Mucosa of descending colon (tissue), 3 donors: ENCODE data around the gene INAVA. TPM values are rescaled to one million over a fixed set of nuclear protein-coding genes. Genes with fewer than 3 reads are reported as not detected.
A peak's percentile ranks its signal among the peaks of the same experiment; 100 is the strongest.
"Not testable (repeated sequence)": the region's sequence is repeated elsewhere in the genome, so short reads cannot be mapped to it uniquely, and the experiment has no call there.

Source experiments
- ATAC-seq: fragments of 200-7000 bp; cut with Tn5 transposase; one replicate; pipeline ENCODE4 v1.9.1; 2020; ENCODE audit warnings: mild to moderate bottlenecking, moderate library complexity
- DNase-seq, 3 donors: peaks; one replicate each; pipeline ENCODE4 v3.0.0-alpha.2; 2020
- H3K36me3 ChIP-seq: fragments of 200-600 bp; one replicate; pipeline ENCODE4 v1.8.0; 2021; ENCODE audit warnings: low read depth, mild to moderate bottlenecking
- H3K4me1 ChIP-seq: fragments of 200-600 bp; one replicate; pipeline ENCODE4 v1.8.0; 2021; ENCODE audit warnings: low read depth, mild to moderate bottlenecking
- H3K4me3 ChIP-seq: fragments of 200-600 bp; one replicate; pipeline ENCODE4 v1.8.0; 2021; ENCODE audit warnings: mild to moderate bottlenecking
- H3K9me3 ChIP-seq: fragments of 200-600 bp; one replicate; pipeline ENCODE4 v1.8.0; 2021; ENCODE audit warnings: mild to moderate bottlenecking
- intact Hi-C, 2 donors: fragments of 100-400 bp; cut with DNase I in 1 of 2; cut with micrococcal nuclease in 1 of 2; formaldehyde crosslinking; loops; one replicate each; pipeline versions ENCODE4 v1.11.0 to v1.11.1; 2022; cut with DNase I, micrococcal nuclease
- total RNA-seq, 3 donors: library from RNA; stranded (reverse); fragmentation: NEBNext Ultra II Directional in 2 of 3; extraction: Animal tissue kit (Norgen Biotek cat#: 25700) in 2 of 3; gene quantifications; one replicate each; pipeline versions ENCODE4 v1.2.1 to v1.2.4, GENCODE V29; 2021 to 2023
- TF ChIP-seq, protein P1 (sequence below): fragments of 200-600 bp; IDR thresholded peaks from one replicate; pipeline ENCODE4 v1.8.0; 2022; ENCODE audit warnings: antibody characterized with exemption, mild to moderate bottlenecking
- donor health status: DM: no; HTN: no; CAD: no; lungs with moderate emphysema.
- donor health status: DM: no; HTN: no; CAD: no.
- donor health status: DM: no; HTN: yes; CAD: no.

The INAVA gene
- total RNA-seq, 3 donors from 2014 or later = 82.0 to 238 (median 171) TPM

DNA sequence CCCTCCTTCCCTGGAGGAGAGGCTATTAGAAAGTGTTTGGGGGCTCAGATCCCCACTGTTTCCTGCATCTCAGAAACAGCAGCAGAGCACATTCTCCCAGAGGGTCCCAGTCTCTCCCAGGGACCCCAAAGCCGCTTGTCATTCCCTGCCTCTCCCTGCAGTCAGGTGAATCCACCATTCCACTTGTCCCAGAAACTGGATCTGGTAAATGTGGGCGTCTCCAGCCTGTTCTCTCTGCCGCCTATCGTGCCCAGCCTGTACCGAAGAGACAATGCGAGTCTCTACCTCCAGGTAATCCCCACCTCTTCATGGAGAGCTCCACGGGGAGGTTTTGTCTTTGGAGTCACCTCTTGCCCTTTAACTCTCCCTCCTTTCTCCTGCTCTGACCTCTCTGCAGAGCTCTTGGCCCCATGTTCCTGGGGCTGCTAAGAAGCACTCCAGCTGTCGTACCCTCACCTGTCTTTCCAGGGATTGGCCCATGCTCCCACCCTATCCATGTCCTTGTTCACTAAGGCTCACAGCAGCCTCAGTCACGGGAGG lies 26.9 kb downstream of the INAVA start:
- DNase-seq = no peak
- intact Hi-C loops = no loop called here
- no peaks in the 10 kb centered on the region for H3K9me3 ChIP-seq
- H3K4me1 ChIP-seq = peaks cover 3% of the 10 kb centered on the region
- H3K4me3 ChIP-seq = no peak overlapping the region
- H3K36me3 ChIP-seq = no peaks in the 10 kb centered on the region
- TF ChIP-seq, protein P1, sequence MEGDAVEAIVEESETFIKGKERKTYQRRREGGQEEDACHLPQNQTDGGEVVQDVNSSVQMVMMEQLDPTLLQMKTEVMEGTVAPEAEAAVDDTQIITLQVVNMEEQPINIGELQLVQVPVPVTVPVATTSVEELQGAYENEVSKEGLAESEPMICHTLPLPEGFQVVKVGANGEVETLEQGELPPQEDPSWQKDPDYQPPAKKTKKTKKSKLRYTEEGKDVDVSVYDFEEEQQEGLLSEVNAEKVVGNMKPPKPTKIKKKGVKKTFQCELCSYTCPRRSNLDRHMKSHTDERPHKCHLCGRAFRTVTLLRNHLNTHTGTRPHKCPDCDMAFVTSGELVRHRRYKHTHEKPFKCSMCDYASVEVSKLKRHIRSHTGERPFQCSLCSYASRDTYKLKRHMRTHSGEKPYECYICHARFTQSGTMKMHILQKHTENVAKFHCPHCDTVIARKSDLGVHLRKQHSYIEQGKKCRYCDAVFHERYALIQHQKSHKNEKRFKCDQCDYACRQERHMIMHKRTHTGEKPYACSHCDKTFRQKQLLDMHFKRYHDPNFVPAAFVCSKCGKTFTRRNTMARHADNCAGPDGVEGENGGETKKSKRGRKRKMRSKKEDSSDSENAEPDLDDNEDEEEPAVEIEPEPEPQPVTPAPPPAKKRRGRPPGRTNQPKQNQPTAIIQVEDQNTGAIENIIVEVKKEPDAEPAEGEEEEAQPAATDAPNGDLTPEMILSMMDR = no peak
- no peak for ATAC-seq

DNA sequence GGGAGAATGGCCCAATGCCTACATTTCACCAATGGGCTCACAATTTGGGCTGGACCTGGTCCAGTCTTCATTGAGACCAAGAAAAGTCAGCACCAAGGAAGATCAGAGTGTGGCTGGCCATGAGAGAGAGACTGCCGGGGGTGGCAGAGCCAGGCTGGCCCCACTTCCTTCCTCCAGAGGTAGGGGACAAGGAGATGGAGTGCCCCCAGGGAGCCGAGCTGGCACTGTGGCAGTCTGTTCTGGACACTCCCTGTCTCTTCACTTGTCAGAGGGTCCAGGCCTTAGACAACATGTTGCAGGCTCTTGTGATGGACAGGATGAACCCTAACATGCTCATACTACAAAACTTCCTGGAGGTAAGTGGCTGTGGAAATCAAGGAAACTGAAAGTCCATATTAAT lies 27.7 kb downstream of the INAVA start:
- H3K4me3 ChIP-seq = no peak overlapping the region
- DNase-seq (no peak), ATAC-seq (no peak)
- intact Hi-C loops = no loop called here
- TF ChIP-seq, protein P1 = no peak
- H3K4me1 ChIP-seq = peaks cover under 1% of the 10 kb centered on the region
- no peaks in the 10 kb centered on the region for H3K9me3 ChIP-seq
- H3K36me3 ChIP-seq = no peaks in the 10 kb centered on the region

DNA sequence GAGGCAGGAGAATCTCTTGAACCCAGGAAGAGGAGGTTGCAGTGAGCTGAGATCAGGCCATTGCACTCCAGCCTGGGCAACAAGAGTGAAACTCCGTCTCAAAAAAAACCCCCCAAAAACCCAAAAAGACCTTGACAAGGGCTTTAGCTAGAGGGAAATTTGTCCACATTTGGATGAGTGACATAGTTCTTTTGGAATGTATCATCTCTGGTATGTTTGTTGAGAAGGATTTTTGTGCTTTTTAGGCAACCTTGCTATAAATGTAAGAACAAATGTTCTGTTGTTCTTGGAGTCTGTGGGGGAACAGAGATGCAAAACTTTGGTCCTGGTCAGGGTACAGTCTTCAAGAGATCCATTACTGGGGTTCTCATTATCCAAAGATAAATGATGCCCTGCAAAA lies 28.9 kb downstream of the INAVA start:
- H3K36me3 ChIP-seq = no peaks in the 10 kb centered on the region
- DNase-seq (no peak), ATAC-seq (no peak)
- no peak overlapping the region for H3K4me3 ChIP-seq
- no peaks in the 10 kb centered on the region for H3K9me3 ChIP-seq
- H3K4me1 ChIP-seq = no peaks in the 10 kb centered on the region
- intact Hi-C loops = no loop called here
- TF ChIP-seq, protein P1 = no peak

DNA sequence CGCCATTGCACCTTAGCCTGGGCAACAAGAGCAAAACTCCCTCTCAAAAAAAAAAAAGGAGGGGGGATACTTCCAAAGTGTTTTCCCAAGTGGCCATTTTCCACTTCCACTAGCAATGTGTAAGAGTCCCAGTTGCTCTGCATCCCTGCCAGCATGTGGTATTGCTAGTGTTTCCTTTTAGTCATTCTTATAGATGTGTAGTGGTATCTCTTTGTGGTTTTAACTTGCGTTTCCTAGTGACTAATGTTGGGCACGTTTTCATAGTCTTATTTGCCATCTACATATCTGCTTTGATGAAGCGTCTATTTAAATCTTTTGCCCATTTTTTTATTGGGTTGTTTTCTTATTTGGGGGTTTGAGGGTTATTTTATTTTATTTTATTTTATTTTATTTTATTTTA lies 31.1 kb downstream of the INAVA start:
- Histone ChIP-seq H3K36me3 (no peaks in the 10 kb centered on the region), H3K4me1 (peaks cover 3% of the 10 kb centered on the region), H3K9me3 (no peaks in the 10 kb centered on the region), H3K4me3 (no peak overlapping the region)
- TF ChIP-seq, protein P1 = no peak
- DNase-seq (no peak), ATAC-seq (no peak)
- intact Hi-C loops = no loop called here

DNA sequence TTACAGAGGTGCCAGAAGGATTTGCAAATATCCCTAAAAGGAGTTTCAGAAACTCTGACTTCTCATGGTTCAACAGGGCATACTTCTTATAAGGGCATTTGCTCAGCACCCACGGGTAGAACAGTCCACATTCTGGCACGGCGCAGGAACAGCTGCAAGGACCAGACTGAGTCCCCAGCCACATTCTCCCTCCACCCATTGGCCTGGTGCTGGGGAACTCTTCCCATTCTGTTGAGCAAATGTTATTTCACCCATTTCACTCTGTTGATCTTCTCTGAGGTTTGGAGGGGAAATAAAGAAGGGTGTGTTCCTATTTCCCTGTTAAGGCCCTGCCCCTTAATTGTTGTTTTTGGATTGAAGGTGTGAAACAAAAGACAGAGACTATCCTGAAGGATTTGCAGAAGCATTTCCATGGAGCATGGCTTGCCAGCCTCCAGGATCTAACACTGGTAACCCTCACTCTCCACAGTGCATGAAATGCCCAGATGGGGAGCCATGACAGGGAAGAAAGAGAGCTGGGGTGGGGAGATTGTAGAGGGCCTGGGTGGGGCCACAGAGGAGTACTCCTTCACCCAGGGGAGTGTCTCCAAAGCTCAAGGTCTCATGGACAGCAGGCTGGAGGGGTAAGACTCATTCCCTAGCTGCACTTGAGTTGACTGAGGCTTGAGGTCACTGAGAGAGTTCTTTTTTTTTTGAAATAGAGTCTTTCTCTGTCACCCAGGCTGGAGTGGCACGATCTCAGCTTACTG lies 35.0 kb downstream of the INAVA start:
- ATAC-seq = peak; percentile 80

DNA sequence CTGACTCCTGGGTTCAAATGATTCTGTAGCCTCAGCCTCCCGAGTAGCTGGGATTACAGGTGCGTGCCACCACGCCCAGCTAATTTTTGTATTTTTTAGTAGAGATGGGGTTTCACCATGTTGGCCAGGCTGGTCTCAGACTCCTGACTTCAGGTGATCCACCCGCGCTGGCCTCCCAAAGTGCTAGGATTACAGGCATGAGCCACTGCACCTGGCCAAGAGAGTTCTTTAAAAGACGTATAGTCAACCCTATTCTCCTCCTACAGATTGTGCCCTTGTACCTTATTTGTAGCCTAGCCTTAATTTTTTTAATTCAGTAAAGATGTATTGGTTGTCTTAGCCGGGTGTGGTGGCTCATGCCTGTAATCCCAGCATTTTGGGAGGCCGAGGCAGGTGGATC lies 35.6 kb downstream of the INAVA start:
- intact Hi-C loops, H3K36me3 ChIP-seq, DNase-seq, ATAC-seq, H3K9me3 ChIP-seq, H3K4me3 ChIP-seq, H3K4me1 ChIP-seq: not testable (repeated sequence)

More for the DNA sequence above, 35.0 kb downstream of the INAVA start:
- intact Hi-C loops = no loop called here
- H3K4me3 ChIP-seq = no peak overlapping the region
- peaks cover 3% of the 10 kb centered on the region for H3K4me1 ChIP-seq
- DNase-seq = peak in 2 of 3 donors; percentile 40 to 45
- no peaks in the 10 kb centered on the region for H3K36me3 ChIP-seq
- no peaks in the 10 kb centered on the region for H3K9me3 ChIP-seq
- TF ChIP-seq, protein P1 = no peak
